Stimulated activated CD4-positive, alpha-beta T cell treated with anti-CD3 and anti-CD28 coated beads, Interleukin-1b, Interleukin-23, amount 100 ng/mL, for 24 hours (primary cell): ENCODE data around the gene ST6GAL2.

ENCODE experiments used
- DNase-seq, 4 experiments: peaks; one replicate each; pipeline ENCODE4 v3.0.0-alpha.2; 2020; ENCODE audit warnings: low read depth in 4 of 4, low spot score in 1 of 4

The ST6GAL2 gene

DNA sequence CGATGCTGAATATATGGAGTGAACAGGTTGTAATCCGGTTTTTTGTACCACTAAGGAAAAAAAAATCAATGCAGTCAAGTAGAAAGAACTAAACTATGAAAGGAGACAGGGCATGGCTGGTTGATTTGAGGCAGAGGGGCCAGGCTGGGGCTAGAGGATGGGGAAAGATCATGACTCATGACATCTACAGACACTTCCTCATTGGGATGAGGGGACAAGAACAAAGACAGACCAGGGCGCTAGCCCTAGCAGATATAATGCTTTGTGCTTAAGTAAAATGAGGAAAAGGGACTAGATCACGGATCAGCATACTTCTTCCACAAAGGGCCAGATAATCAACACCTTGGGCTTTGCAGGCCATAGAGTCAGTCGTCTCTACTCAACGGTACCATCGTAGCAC lies 55.8 kb downstream of the ST6GAL2 start:
- no peak for DNase-seq

GRCh38 chr2:106828119-106828518 lies 57.8 kb downstream of the ST6GAL2 start:
- no peak for DNase-seq

GRCh38 chr2:106827158-106827557 lies 58.8 kb downstream of the ST6GAL2 start:
- no peak for DNase-seq

DNA sequence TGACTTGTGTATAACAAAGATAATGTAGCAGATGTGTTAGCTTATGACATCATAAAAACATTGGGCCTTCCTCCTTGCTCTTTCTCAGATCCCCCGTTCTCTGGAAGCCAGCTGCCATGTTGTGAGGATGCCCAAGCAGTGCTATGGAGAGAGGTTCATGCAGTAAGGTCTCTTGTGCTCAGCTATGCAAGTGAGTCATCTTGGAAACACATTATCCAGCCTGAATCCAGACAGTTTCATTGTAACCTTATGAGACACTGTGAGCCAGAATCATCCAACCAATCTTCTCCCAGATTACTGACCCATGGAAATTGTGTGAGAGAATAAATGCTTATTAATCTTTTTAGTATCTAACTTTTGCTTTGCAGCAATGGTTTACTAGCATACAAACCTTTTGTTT lies 60.8 kb downstream of the ST6GAL2 start:
- DNase-seq, result no peak

DNA sequence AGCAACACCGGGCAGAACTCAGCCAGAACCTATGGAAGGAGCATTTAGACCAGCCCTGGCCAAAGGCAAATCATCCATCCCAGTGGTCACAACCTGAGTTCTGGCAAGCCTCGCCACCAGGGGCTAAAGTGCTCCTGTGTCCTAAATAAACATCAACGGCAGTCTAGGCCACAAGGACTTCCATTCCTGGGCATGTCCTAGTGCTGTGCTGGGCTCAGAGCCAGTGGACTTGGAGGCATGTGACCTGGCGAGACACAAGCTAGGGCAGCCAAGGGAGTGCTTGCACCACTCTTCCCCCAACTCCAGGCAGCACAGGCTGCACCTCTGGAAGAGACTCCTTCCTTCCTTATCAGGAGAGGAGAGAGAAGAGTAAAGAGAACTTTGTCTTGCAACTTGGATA lies 69.0 kb downstream of the ST6GAL2 start:
- no peak for DNase-seq

GRCh38 chr2:106812841-106813240 lies 73.1 kb downstream of the ST6GAL2 start:
- DNase-seq, result no peak

- no peak for DNase-seq
These were observed 73.6 kb downstream of the ST6GAL2 start for GRCh38 chr2:106812383-106812782.

GRCh38 chr2:106805716-106806115 lies 80.3 kb downstream of the ST6GAL2 start:
- no peak for DNase-seq

DNA sequence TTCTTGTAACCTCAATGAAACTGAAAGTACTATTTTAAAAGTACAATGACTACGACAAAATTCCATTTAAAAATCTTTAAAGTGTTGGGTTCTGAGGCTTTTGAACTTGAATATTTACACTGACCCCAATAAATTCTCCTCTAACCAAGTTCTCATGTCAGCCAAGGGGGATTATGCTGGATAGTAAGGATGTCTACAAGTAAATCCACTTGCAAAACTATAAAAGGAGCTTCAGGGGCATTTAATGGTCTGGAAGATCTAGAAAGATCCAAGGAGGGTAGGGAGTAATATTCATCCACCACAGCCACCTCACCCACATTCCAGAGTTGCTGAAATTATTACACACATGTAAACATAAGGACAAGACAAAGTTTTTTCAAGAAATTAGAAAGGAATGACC lies 81.8 kb downstream of the ST6GAL2 start:
- DNase-seq, result no peak

DNA sequence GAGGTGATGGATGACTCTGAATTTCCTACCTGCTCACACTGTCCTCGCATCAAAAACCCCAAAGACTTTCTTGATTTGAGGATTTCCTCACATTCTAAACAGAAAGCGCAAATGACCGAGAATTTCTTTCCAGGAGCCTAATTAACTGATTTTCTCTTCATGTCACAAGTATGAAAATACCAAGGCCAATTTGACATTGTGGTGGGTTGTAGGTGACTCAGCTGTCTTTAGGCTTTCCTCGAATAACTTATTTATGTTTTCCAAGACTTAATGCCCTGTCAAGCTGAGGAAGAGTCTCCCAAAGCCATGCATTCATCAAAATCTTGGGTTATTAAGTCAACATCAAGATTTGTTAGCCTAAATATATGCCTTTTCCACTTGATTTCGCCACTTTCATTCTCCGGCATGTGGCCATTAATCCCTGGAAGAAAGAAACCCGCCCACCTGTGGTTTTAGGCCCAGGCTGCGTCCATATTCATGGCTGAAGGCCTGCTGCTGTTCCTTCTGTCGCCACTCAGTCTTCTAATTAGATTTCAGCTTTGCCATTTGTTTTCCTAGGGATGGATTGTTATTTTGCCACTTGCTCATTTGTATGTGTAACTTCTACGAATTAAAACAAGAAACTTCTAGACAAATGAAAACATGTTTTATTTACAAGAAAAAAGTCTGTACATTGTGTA lies 84.9 kb downstream of the ST6GAL2 start:
- DNase-seq, result no peak

DNA sequence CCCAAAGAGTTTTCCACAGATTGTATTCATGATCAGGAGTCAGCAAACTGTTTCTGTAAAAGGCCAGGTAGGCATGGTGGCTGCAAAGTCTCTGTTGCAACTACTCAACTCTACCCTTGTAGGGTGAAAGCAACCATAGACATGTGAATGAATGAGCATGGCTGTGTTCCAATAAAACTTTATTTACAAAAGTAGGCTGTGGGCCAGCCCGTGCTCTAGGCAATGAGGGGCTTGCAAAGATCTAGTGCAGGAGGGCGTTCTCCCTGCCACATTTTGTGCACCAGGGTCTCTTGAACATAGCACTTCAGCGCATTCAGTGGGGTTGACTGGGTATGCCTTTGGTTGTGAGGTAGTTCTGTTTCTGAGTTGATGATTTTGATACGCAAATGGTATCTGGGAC lies 85.8 kb downstream of the ST6GAL2 start:
- no peak for DNase-seq

- no peak for DNase-seq
These were observed 87.0 kb downstream of the ST6GAL2 start for GRCh38 chr2:106798826-106799552.

- DNase-seq, result no peak
These were observed 88.5 kb downstream of the ST6GAL2 start for GRCh38 chr2:106797494-106797893.

- no peak for DNase-seq
These were observed 93.3 kb downstream of the ST6GAL2 start for GRCh38 chr2:106792671-106793070.

GRCh38 chr2:106789185-106789584 lies 96.8 kb downstream of the ST6GAL2 start:
- DNase-seq, result no peak

DNA sequence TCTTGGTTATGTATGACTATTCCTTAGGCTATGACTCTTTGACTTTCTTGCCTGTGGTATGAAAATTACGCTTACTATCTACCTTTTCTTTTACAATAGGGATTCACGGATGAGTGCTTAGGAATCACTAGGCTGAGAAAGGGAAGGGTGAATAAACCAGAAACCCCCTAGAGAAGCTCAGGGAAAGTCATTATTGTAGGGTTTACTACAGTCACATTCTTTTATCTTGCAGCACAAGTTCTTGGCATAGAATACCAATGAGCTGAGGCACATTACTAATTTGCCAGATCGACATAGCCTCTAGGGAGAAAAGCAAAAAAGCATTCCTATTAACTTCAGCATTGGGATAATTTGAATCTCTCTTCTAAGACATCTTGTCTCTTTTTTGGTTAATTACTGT lies 103.3 kb downstream of the ST6GAL2 start:
- DNase-seq, result no peak

DNA sequence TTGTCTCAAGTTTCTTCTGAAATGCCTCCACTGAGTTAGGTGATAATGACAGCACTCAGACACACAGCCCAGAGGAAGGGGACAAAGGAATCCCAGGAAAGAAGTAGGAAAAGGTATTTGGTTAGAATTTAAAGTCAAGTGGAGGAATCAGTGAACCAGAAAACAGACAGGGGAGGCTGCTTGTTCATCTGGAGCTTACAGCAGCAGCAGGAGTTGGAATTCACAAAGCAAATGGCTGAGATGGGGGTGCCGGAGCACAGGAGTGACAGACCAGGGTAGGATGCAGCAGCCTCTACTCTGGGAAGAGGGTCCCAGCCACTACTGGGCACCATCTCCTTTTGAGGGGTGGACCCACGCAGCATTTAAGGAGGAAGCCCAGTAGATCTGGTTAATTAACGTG lies 104.8 kb downstream of the ST6GAL2 start:
- no peak for DNase-seq

GRCh38 chr2:106771811-106772210 lies 114.2 kb downstream of the ST6GAL2 start:
- no peak for DNase-seq

GRCh38 chr2:106770986-106771385 lies 115.0 kb downstream of the ST6GAL2 start:
- no peak for DNase-seq

DNA sequence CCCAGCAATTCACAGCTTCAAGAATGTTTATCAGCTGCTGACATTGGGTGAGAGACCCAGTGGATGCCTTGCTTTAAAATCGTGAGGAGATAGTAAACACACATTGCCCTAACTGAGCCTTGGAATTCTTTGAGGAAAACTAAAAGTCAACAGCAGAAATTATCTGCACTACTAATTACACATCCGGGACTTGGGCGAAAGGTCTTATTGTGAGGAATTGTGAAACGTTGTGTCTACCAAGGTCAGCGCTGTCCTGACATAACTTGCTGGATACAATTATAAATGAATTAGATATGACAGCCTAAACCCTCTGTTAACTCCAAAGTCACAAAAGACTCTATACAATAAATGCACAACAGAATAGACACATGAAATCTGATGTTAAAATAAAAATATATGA lies 121.4 kb downstream of the ST6GAL2 start:
- no peak for DNase-seq

DNA sequence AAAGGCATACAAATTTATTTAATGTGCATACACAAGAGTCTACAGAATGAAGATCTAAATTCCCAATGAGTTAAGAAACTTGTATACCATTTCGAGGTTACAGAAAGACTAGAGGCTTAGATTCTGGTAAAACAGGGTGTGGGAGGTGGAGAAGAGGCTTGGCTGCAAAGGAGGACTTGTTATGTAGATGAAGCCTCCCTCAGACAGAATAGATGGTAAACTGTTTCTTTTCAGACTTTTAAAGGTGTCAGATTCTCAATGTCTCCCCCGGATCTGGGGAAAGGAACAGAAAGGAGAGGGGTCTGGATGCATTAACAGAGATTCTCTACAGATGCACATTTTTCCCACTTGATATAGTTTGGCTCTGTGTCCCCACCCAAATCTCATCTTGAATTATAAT lies 126.0 kb downstream of the ST6GAL2 start:
- no peak for DNase-seq

DNA sequence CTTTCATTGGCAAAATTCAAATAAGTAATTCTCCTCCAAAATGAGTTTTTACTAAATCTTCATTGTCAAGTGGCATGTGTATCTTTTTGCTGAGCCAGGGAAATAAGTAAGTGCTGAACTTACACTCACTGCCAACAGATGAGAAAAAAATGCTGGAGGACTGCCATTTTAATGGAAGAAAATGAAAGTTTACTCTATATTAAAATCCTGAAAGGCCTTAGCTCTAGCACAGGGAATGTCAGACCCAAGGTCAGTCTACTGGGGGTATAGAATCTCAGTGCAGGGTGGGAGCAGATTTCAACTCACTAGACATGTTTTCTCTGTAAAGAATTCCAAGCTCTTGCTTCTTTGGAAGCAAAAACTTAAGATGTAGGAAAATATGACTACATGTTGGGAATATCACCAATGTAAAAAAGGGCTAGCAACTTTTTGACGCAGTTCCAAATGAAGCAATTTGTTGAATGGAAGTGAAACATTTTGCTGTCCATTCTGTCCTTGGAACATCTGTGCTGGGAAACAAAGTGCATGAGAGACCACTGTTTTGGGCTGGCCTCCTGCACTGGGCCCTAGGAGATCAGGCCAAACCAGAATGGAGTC lies 127.0 kb downstream of the ST6GAL2 start:
- no peak for DNase-seq
